HEK293T (cell line): ENCODE results near the gene AP2A2.

Source experiments
- ARNT ChIP-seq: fragments of 450-650 bp; IDR thresholded peaks from 2 replicates; pipeline ENCODE4 v1.6.1; 2017; ENCODE audit warnings: mild to moderate bottlenecking
- BHLHE40 ChIP-seq: fragments of 450-650 bp; IDR thresholded peaks from 2 replicates; pipeline ENCODE4 v1.6.1; 2016; ENCODE audit warnings: mild to moderate bottlenecking, moderate library complexity, borderline replicate concordance
- CTBP1 ChIP-seq: fragments of 450-650 bp; IDR thresholded peaks from 2 replicates; pipeline ENCODE4 v1.6.1; 2016; ENCODE audit warnings: borderline replicate concordance
- ELF4 ChIP-seq: fragments of 450-650 bp; IDR thresholded peaks from 2 replicates; pipeline ENCODE4 v1.6.1; 2017; ENCODE audit warnings: antibody characterized with exemption
- FOXA1 ChIP-seq: fragments of 450-650 bp; IDR thresholded peaks from 2 replicates; pipeline ENCODE4 v1.6.1; 2016; ENCODE audit warnings: mild to moderate bottlenecking
- FOXK2 ChIP-seq: fragments of 450-650 bp; IDR thresholded peaks from 2 replicates; pipeline ENCODE4 v1.6.1; 2016; ENCODE audit warnings: mild to moderate bottlenecking
- FOXM1 ChIP-seq: fragments of 450-650 bp; IDR thresholded peaks from 2 replicates; pipeline ENCODE4 v1.6.1; 2017; ENCODE audit warnings: mild to moderate bottlenecking, borderline replicate concordance
- HDGF ChIP-seq: fragments of 450-650 bp; IDR thresholded peaks from 2 replicates; pipeline ENCODE4 v1.6.1; 2017; ENCODE audit warnings: antibody characterized with exemption, borderline replicate concordance
- LEF1 ChIP-seq: fragments of 450-650 bp; IDR thresholded peaks from 2 replicates; pipeline ENCODE4 v1.6.1; 2017; ENCODE audit warnings: mild to moderate bottlenecking, borderline replicate concordance
- PKNOX1 ChIP-seq: fragments of 450-650 bp; IDR thresholded peaks from 2 replicates; pipeline ENCODE4 v1.6.1; 2016
- SP1 ChIP-seq: fragments of 450-650 bp; IDR thresholded peaks from 2 replicates; pipeline ENCODE4 v1.6.1; 2017
- SUZ12 ChIP-seq: fragments of 450-650 bp; IDR thresholded peaks from 2 replicates; pipeline ENCODE4 v1.6.1; 2016; ENCODE audit warnings: mild to moderate bottlenecking
- TARDBP ChIP-seq: fragments of 450-650 bp; IDR thresholded peaks from 2 replicates; pipeline ENCODE4 v1.6.1; 2016
- ZNF384 ChIP-seq: fragments of 450-650 bp; IDR thresholded peaks from 2 replicates; pipeline ENCODE4 v1.6.1; 2016

GRCh38 chr11:889257-889656 is 36.4 kb upstream of the AP2A2 start:
- TF ChIP-seq ELF4 = no peak
- TF ChIP-seq SP1 = no peak
- TF ChIP-seq CTBP1 = no peak
- TF ChIP-seq FOXK2 = no peak
- no peak for TF ChIP-seq BHLHE40
- TF ChIP-seq SUZ12 = no peak
- no peak for TF ChIP-seq TARDBP
- TF ChIP-seq ARNT = no peak
- no peak for TF ChIP-seq FOXM1
- no peak for TF ChIP-seq HDGF
- no peak for TF ChIP-seq PKNOX1
- no peak for TF ChIP-seq LEF1
- TF ChIP-seq ZNF384 = no peak
- no peak for TF ChIP-seq FOXA1
